H9 (cell line): Measurements from ENCODE around the gene GRIA1. TPM values are rescaled to one million over a fixed set of nuclear protein-coding genes. Genes with fewer than 3 reads are reported as not detected.

Experiments
- DNase-seq: peaks from one replicate; pipeline ENCODE4 v3.0.0-alpha.2; 2017
- H2AFZ ChIP-seq: one replicate; pipeline ENCODE4 v1.6.1; 2013; ENCODE audit warnings: mild to moderate bottlenecking, low read length, control low read depth, moderate library complexity
- H2AK5ac ChIP-seq: 2 replicates; pipeline ENCODE4 v1.6.1; 2013; ENCODE audit warnings: low read length, control low read depth, mixed read lengths; ENCODE audit not compliant: insufficient read length
- H2BK120ac ChIP-seq: one replicate; pipeline ENCODE4 v1.6.1; 2013; ENCODE audit warnings: low read depth, mild to moderate bottlenecking, low read length, control low read depth, inconsistent platforms; ENCODE audit not compliant: poor library complexity, severe bottlenecking
- H2BK12ac ChIP-seq: 2 replicates; pipeline ENCODE4 v1.6.1; 2013; ENCODE audit warnings: low read length, control low read depth, mixed read lengths, low read depth; ENCODE audit not compliant: insufficient read length
- H2BK15ac ChIP-seq: 2 replicates; pipeline ENCODE4 v1.6.1; 2013; ENCODE audit warnings: low read depth, low read length, control low read depth
- H2BK20ac ChIP-seq: one replicate; pipeline ENCODE4 v1.6.1; 2013; ENCODE audit warnings: low read depth, mild to moderate bottlenecking, low read length, control low read depth, inconsistent platforms; ENCODE audit not compliant: poor library complexity, severe bottlenecking
- H2BK5ac ChIP-seq: 2 replicates; pipeline ENCODE4 v1.6.1; 2013; ENCODE audit warnings: low read length, control low read depth, mixed read lengths; ENCODE audit not compliant: insufficient read length
- H3K14ac ChIP-seq: 2 replicates; pipeline ENCODE4 v1.6.1; 2013; ENCODE audit warnings: low read length, control low read depth; ENCODE audit not compliant: insufficient read depth
- H3K18ac ChIP-seq: 2 replicates; pipeline ENCODE4 v1.6.1; 2013; ENCODE audit warnings: low read depth, mild to moderate bottlenecking, mixed read lengths, low read length, control low read depth; ENCODE audit not compliant: insufficient read length
- H3K23ac ChIP-seq: 2 replicates; pipeline ENCODE4 v1.6.1; 2013; ENCODE audit warnings: low read length, control low read depth, mixed read lengths, low read depth; ENCODE audit not compliant: insufficient read length
- H3K23me2 ChIP-seq: 2 replicates; pipeline ENCODE4 v1.6.1; 2013; ENCODE audit warnings: low read depth, mild to moderate bottlenecking, mixed read lengths, low read length, control low read depth; ENCODE audit not compliant: insufficient read length, poor library complexity, severe bottlenecking
- H3K27ac ChIP-seq: 2 replicates; pipeline ENCODE4 v1.5.1; 2013; ENCODE audit warnings: low read length, control low read depth, mixed read lengths, low read depth; ENCODE audit not compliant: insufficient read length
- H3K27me3 ChIP-seq: 2 replicates; pipeline ENCODE4 v1.6.1; 2013; ENCODE audit warnings: low read length, control low read depth, inconsistent platforms; ENCODE audit not compliant: insufficient read depth
- H3K4ac ChIP-seq: 2 replicates; pipeline ENCODE4 v1.6.1; 2013; ENCODE audit warnings: low read depth, mild to moderate bottlenecking, control low read depth, inconsistent platforms, low read length, moderate library complexity
- H3K4me1 ChIP-seq: 2 replicates; pipeline ENCODE4 v1.6.1; 2013; ENCODE audit warnings: low read length, control low read depth, inconsistent platforms; ENCODE audit not compliant: insufficient read depth
- H3K4me2 ChIP-seq: 2 replicates; pipeline ENCODE4 v1.6.1; 2013; ENCODE audit warnings: low read length, control low read depth, mixed read lengths; ENCODE audit not compliant: insufficient read length, insufficient read depth
- H3K56ac ChIP-seq: 2 replicates; pipeline ENCODE4 v1.6.1; 2013; ENCODE audit warnings: low read depth, mild to moderate bottlenecking, mixed read lengths, low read length, control low read depth; ENCODE audit not compliant: insufficient read length
- H3K79me1 ChIP-seq: 2 replicates; pipeline ENCODE4 v1.6.1; 2013; ENCODE audit warnings: low read depth, mild to moderate bottlenecking, moderate library complexity, low read length, control low read depth, inconsistent platforms; ENCODE audit not compliant: insufficient read depth, poor library complexity, severe bottlenecking
- H3K79me2 ChIP-seq: 2 replicates; pipeline ENCODE4 v1.6.1; 2013; ENCODE audit warnings: low read length, control low read depth, inconsistent platforms; ENCODE audit not compliant: insufficient read depth
- H3K9ac ChIP-seq: 2 replicates; pipeline ENCODE4 v1.6.1; 2013; ENCODE audit warnings: low read length, control low read depth, mixed read lengths; ENCODE audit not compliant: insufficient read length; ENCODE audit errors: extremely low read depth
- H3K9me3 ChIP-seq: one replicate; pipeline ENCODE4 v1.6.1; 2013; ENCODE audit warnings: low read depth, low read length, inconsistent platforms; ENCODE audit not compliant: control insufficient read depth
- H3T11ph ChIP-seq: one replicate; pipeline ENCODE4 v1.6.1; 2013; ENCODE audit warnings: mild to moderate bottlenecking, low read length, control low read depth, inconsistent platforms
- H4K20me1 ChIP-seq: one replicate; pipeline ENCODE4 v1.6.1; 2013; ENCODE audit not compliant: control insufficient read depth, insufficient read length, insufficient read depth
- H4K5ac ChIP-seq: 2 replicates; pipeline ENCODE4 v1.6.1; 2013; ENCODE audit warnings: low read depth, mild to moderate bottlenecking, mixed read lengths, low read length, control low read depth; ENCODE audit not compliant: insufficient read length
- H4K8ac ChIP-seq: replicated peaks from 2 replicates; pipeline ENCODE4 v1.6.1; 2013; ENCODE audit warnings: low read length, control low read depth, mixed read lengths, low read depth; ENCODE audit not compliant: insufficient read length
- H4K91ac ChIP-seq: 2 replicates; pipeline ENCODE4 v1.6.1; 2013; ENCODE audit warnings: low read depth, mild to moderate bottlenecking, moderate library complexity, mixed read lengths, low read length, control low read depth; ENCODE audit not compliant: insufficient read length
- H3K27ac Mint-ChIP-seq, 3 experiments: 2 replicates in 2 of 3; 3 replicates in 1 of 3; pipeline ENCODE4 v1.8.0; 2020 to 2021; ENCODE audit warnings: mixed read lengths in 3 of 3, mild to moderate bottlenecking in 1 of 3, moderate library complexity in 1 of 3
- H3K27me3 Mint-ChIP-seq: 2 replicates; pipeline ENCODE4 v1.8.0; 2021; ENCODE audit warnings: low read depth, mild to moderate bottlenecking, moderate library complexity, mixed read lengths
- H3K36me3 Mint-ChIP-seq, 3 experiments: 2 replicates in 2 of 3; 3 replicates in 1 of 3; pipeline ENCODE4 v1.8.0; 2020 to 2021; ENCODE audit warnings: low read depth in 3 of 3, mixed read lengths in 3 of 3; ENCODE audit not compliant: insufficient read depth in 1 of 3
- H3K4me1 Mint-ChIP-seq, 2 experiments: 2 replicates each; pipeline ENCODE4 v1.8.0; 2020; ENCODE audit warnings: mixed read lengths in 2 of 2
- H3K4me3 Mint-ChIP-seq, 2 experiments: 2 replicates in 1 of 2; 3 replicates in 1 of 2; pipeline ENCODE4 v1.8.0; 2020 to 2021; ENCODE audit warnings: mild to moderate bottlenecking in 2 of 2, mixed read lengths in 2 of 2, moderate library complexity in 1 of 2
- H3K9me3 Mint-ChIP-seq, 2 experiments: 2 replicates in 1 of 2; 3 replicates in 1 of 2; pipeline ENCODE4 v1.8.0; 2020; ENCODE audit warnings: mild to moderate bottlenecking in 2 of 2, mixed read lengths in 2 of 2, moderate library complexity in 1 of 2
- CTCF ChIP-seq: fragments of 200-600 bp; sonication (generic); conservative IDR thresholded peaks from 3 replicates; pipeline ENCODE4 v1.8.0; 2021; ENCODE audit warnings: antibody characterized with exemption, mild to moderate bottlenecking
- WGBS: extraction: QIAGEN DNeasy Blood & Tissue Kit; methylation state at CpG from one replicate; pipeline ENCODE4 v1.1.7; 2013; ENCODE audit warnings: missing lambda C conversion rate, low lambda C conversion rate, mixed read lengths; ENCODE audit not compliant: insufficient read length; ENCODE audit errors: extremely low coverage; 5-methylcytosine and 5-hydroxymethylcytosine counted together
- total RNA-seq: library from RNA; stranded (reverse); gene quantifications from 2 replicates; pipeline ENCODE4 v1.2.1, GENCODE V29; 2021

GRIA1 gene
- total RNA-seq, 1 experiment from 2014 or later: 0.52 TPM

GRCh38 chr5:153770066-153770465 lies 279.6 kb downstream of the GRIA1 start:
- H3K36me3 Mint-ChIP-seq: no peaks in the 10 kb centered on the region
- Histone ChIP-seq H3K9me3 (no peaks in the 10 kb centered on the region), H4K8ac (no peak overlapping the region), H3K79me2 (no peaks in the 10 kb centered on the region), H2BK120ac (no peak overlapping the region), H3K4me1 (0 out of 2 replicates have a peak, but pooled peaks cover 4% of the 10 kb centered on the region), H2AK5ac (no peak overlapping the region), H4K91ac (no peak overlapping the region), H2BK12ac (no peak overlapping the region), H3K23me2 (no peaks in the 10 kb centered on the region), H3K27me3 (no peaks in the 10 kb centered on the region), H2BK15ac (no peak overlapping the region), H3K9ac (no peak overlapping the region), H3K4me2 (no peak overlapping the region), H3K18ac (no peak overlapping the region), H2BK20ac (no peak overlapping the region), H3K56ac (no peak overlapping the region), H3K23ac (no peak overlapping the region), H4K20me1 (no peaks in the 10 kb centered on the region), H3T11ph (no peak overlapping the region), H2AFZ (no peak overlapping the region), H3K4ac (no peak overlapping the region), H3K27ac (no peak overlapping the region), H3K14ac (no peak overlapping the region), H4K5ac (no peak overlapping the region), H3K79me1 (no peaks in the 10 kb centered on the region), H2BK5ac (no peak overlapping the region)
- H3K4me1 Mint-ChIP-seq: peaks cover 8% of the 10 kb centered on the region in 2 experiments
- no peak for TF ChIP-seq CTCF
- DNase-seq: no peak
- WGBS: no CpG with 5 or more reads among the region's 5 CpGs
- H3K4me3 Mint-ChIP-seq: no peak overlapping the region
- H3K27me3 Mint-ChIP-seq: no peaks in the 10 kb centered on the region
- no peak overlapping the region for H3K27ac Mint-ChIP-seq
- H3K9me3 Mint-ChIP-seq: no peaks in the 10 kb centered on the region
